Peyer's patch (tissue), 4 donors: ENCODE data around the gene ROBO1.

ENCODE experiments used
- CTCF ChIP-seq, 6 experiments: fragments of 450-650 bp in 4 of 6; fragments of 200-600 bp in 2 of 6; sonication (generic) in 1 of 6; IDR thresholded peaks; one replicate each; pipeline ENCODE4 v1.5.1; 2017 to 2019; ENCODE audit warnings: antibody characterized with exemption in 6 of 6, mild to moderate bottlenecking in 3 of 6, moderate library complexity in 1 of 6
- POLR2A ChIP-seq, 2 donors: fragments of 450-650 bp; IDR thresholded peaks; one replicate each; pipeline ENCODE4 v1.5.1; 2017; ENCODE audit warnings: antibody characterized with exemption in 2 of 2, mild to moderate bottlenecking in 2 of 2, moderate library complexity in 2 of 2

- TF ChIP-seq CTCF (IDR thresholded peaks at IDR 0.05) (no peak), POLR2A (IDR thresholded peaks at IDR 0.05) (no peak)
These were observed 518.1 kb downstream of the ROBO1 start for GRCh38 chr3:79249701-79250100.
